NK-92 treated with Interleukin-12 subunit alpha and Interleukin-12 subunit beta, amount 100 ng/mL, for 24 hours (cell line): ENCODE measurements around the gene FBN3.
"Not testable (repeated sequence)": the region's sequence is repeated elsewhere in the genome, so short reads cannot be mapped to it uniquely, and the experiment has no call there.

Source experiments
- DNase-seq: peaks from one replicate; lab custom pipeline; 2025; lab: John Stamatoyannopoulos, UW

Gene FBN3

GRCh38 chr19:8117991-8118390, 31.4 kb downstream of the FBN3 start:
- DNase-seq, result no peak

- no peak for DNase-seq
Observed at GRCh38 chr19:8116437-8117293, 32.7 kb downstream of the FBN3 start.

- DNase-seq, result no peak
Observed at GRCh38 chr19:8115805-8116396, 33.5 kb downstream of the FBN3 start.

- no peak for DNase-seq
Observed at GRCh38 chr19:8113017-8113416, 36.4 kb downstream of the FBN3 start.

GRCh38 chr19:8111376-8111775, 38.0 kb downstream of the FBN3 start:
- no peak for DNase-seq

GRCh38 chr19:8110931-8111330, 38.5 kb downstream of the FBN3 start:
- DNase-seq, result no peak

- no peak for DNase-seq
Observed at GRCh38 chr19:8109890-8110662, 39.3 kb downstream of the FBN3 start.

- DNase-seq, result no peak
Observed at GRCh38 chr19:8109455-8109854, 39.9 kb downstream of the FBN3 start.

GRCh38 chr19:8108560-8109445, 40.6 kb downstream of the FBN3 start:
- no peak for DNase-seq

GRCh38 chr19:8107301-8107903, 42.0 kb downstream of the FBN3 start:
- no peak for DNase-seq

GRCh38 chr19:8105471-8105870, 43.9 kb downstream of the FBN3 start:
- DNase-seq, result no peak

- DNase-seq, result not testable (repeated sequence)
Observed at GRCh38 chr19:8101910-8102309, 47.5 kb downstream of the FBN3 start.

GRCh38 chr19:8101311-8101710, 48.1 kb downstream of the FBN3 start:
- no peak for DNase-seq

- DNase-seq, result no peak
Observed at GRCh38 chr19:8097681-8098567, 51.5 kb downstream of the FBN3 start.

GRCh38 chr19:8097198-8097597, 52.2 kb downstream of the FBN3 start:
- DNase-seq, result no peak

GRCh38 chr19:8096071-8096470, 53.3 kb downstream of the FBN3 start:
- no peak for DNase-seq

- DNase-seq, result no peak
Observed at GRCh38 chr19:8095354-8095886, 54.0 kb downstream of the FBN3 start.

GRCh38 chr19:8094336-8094735, 55.1 kb downstream of the FBN3 start:
- DNase-seq, result no peak

GRCh38 chr19:8093740-8094139, 55.7 kb downstream of the FBN3 start:
- DNase-seq, result no peak

GRCh38 chr19:8090950-8091349, 58.4 kb downstream of the FBN3 start:
- no peak for DNase-seq
